ENCODE results near the gene TRIM28. TPM values are rescaled to one million over a fixed set of nuclear protein-coding genes. Genes with fewer than 3 reads are reported as not detected.
"Not testable (repeated sequence)": the region's sequence is repeated elsewhere in the genome, so short reads cannot be mapped to it uniquely, and the experiment has no call there.

TRIM28 gene
- total RNA-seq, 2 donors from 2014 or later, result 205 to 412 TPM

- H3K27ac ChIP-seq, result peak within 1 kb of the TSS; percentile 93
- no peak for TF ChIP-seq CTCF (IDR thresholded peaks at IDR 0.05)
- H3K9ac ChIP-seq (ENCODE audit: low read depth in 2 of 2, low read length in 2 of 2), result peak within 1 kb of the TSS; percentile 64 to 91
- H3K9me3 ChIP-seq, result no peaks in the 10 kb centered on the region
- peak within 1 kb of the TSS; percentile 44 for H3K4me3 ChIP-seq
- H3K4me1 ChIP-seq, result peaks cover 5% of the 10 kb centered on the region
- no peaks in the 10 kb centered on the region for H3K36me3 ChIP-seq
- DNase-seq, result peak; percentile 99
- H3K27me3 ChIP-seq, result no peaks in the 10 kb centered on the region
- intact Hi-C loops (cut with DNase I), result no loop called here
These were observed 29.2 kb downstream of the TRIM28 start, which contains the start of gene MZF1 for GRCh38 chr19:58572818-58573657. MZF1 (minus strand) TSS chr19:58573335; CDS start chr19:58571389, 1,946 bp downstream.

- intact Hi-C loops (cut with DNase I), result no loop called here
- H3K36me3 ChIP-seq, result no peaks in the 10 kb centered on the region
These were observed 29.8 kb downstream of the TRIM28 start for GRCh38 chr19:58573658-58574164.

DNA sequence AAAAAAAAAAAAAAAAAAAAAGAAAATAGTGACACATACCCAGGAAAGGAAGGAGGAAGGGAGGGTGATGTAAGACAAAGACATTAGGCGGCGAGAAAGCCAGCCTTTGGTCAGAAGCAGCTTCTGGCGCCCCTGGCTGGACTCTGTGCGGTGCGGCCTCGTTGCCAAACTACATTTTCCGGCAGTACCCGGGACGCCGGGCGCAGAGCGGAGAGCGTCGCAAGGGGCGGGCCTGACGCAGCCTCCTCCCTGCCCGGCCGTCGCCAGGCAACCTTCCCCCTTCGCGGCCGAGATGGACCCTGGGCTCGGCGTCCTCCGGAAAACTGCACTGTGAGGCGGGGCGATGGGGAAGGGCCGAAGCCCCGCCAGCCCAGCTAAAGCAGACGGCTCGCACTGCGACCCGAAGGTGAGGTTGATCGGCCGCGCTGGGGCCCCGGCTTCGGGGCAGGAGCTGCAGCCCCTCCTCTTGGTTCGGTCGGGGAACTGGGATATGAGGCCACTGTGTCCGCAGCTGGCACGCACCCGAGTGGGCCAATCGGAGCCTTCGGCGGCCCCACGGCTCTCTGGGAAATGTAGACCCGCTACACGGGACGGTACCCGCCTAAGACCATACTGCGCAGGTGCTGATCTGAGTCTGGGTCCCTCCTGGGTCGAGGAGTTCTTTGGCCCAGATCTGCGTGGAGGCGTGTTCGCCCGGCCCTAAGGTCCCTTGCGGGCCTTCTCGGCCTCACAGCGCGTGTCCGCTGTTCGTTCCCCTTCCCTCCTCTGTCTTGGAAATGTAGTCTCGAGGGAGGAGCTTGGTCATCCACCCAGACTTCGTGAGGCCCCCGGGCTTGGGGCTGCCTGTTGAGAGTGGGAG, 31.5 kb downstream of the TRIM28 start:
- TF ChIP-seq CTCF (IDR thresholded peaks at IDR 0.05), result no peak
- H3K9ac ChIP-seq (ENCODE audit: low read depth in 2 of 2, low read length in 2 of 2), result peak overlapping the region; percentile 88 to 89

More at GRCh38 chr19:58573658-58574164, 29.8 kb downstream of the TRIM28 start:
- no peak for TF ChIP-seq CTCF (IDR thresholded peaks at IDR 0.05)
- H3K27ac ChIP-seq, result peak overlapping the region; percentile 93
- H3K4me1 ChIP-seq, result peaks cover 5% of the 10 kb centered on the region
- peak overlapping the region; percentile 44 for H3K4me3 ChIP-seq
- DNase-seq, result no peak
- peak overlapping the region; percentile 54 to 91 for H3K9ac ChIP-seq (ENCODE audit: low read depth in 2 of 2, low read length in 2 of 2)
- no peaks in the 10 kb centered on the region for H3K27me3 ChIP-seq
- no peaks in the 10 kb centered on the region for H3K9me3 ChIP-seq

DNA sequence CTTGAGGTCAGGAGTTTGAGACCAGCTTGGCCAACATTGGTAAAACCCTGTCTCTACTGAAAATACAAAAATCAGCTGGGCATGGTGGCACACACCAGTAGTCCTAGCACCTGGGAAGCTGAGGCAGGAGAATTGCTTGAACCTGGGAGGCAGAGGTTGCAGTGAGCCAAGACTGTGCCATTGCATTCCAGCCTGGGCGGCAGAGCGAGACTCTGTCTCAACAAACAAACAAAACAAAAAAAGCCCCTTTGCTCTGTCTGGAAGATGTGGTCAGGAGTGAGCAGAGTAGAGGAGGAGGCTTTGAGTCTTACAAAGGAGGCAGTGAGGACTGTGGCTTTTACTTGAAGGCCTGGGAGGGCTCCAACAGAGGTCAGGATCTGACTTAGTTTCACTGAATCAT, 33.7 kb downstream of the TRIM28 start:
- H3K27ac ChIP-seq; H3K9me3 ChIP-seq; intact Hi-C loops (cut with DNase I); H3K9ac ChIP-seq (ENCODE audit: low read depth in 2 of 2, low read length in 2 of 2); H3K4me3 ChIP-seq; H3K36me3 ChIP-seq; H3K4me1 ChIP-seq; H3K27me3 ChIP-seq: not testable (repeated sequence)
- DNase-seq, result peak; percentile 17

More for the DNA sequence above, 31.5 kb downstream of the TRIM28 start:
- H3K4me1 ChIP-seq, result peaks cover 5% of the 10 kb centered on the region
- H3K4me3 ChIP-seq, result peak overlapping the region; percentile 64
- peak; percentile 89 for DNase-seq
- H3K36me3 ChIP-seq, result no peaks in the 10 kb centered on the region
- no peaks in the 10 kb centered on the region for H3K9me3 ChIP-seq
- H3K27me3 ChIP-seq, result no peaks in the 10 kb centered on the region
- intact Hi-C loops (cut with DNase I), result no loop called here
- H3K27ac ChIP-seq, result peak overlapping the region; percentile 81

DNA sequence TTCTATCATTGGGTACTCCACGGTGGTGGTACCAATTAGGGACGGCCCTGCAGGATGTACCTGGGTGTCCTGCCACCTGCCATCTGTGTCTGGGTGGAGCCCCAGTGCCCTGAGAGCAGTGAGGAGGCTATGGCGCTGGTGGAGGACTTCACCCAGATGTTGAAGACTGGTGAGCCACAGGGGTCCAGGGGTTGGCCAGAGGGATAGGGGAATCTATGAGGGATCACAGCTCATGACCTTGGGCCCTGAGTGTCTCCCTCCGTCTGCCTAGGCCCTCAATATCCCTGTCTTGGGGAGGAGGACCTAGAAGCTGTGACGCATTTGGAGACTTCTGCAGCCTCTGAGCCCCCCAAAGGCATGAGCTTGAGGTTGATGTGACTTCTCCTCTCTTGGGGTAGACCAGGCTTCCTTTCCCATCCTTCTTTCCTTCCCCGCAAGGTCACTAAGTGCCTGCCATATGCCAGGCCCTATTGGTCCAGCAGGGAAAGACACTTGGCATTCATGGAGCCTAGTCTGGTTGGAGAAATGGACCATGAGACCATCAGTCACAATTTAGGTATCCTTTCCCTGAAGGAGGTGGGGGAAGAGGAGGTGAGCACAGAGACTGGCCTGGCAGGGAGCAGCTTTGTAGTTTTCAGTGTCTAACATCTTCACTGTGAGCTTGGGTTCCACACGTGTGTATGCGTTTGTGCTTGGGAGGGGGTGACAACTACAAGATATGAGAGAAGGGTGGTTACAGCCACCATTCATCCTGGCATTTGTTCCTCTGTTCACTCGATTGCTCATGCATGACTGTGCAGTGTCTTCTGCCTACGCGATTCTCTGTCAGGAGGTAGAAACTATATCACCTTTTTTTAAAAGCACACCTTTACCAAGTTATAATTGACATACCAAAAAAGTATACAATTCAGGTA, 34.4 kb downstream of the TRIM28 start:
- peaks cover 5% of the 10 kb centered on the region for H3K36me3 ChIP-seq
- intact Hi-C loops (cut with DNase I), result no loop called here
- H3K9me3 ChIP-seq, result no peaks in the 10 kb centered on the region
- H3K4me3 ChIP-seq, result no peak overlapping the region
- no peak overlapping the region for H3K27ac ChIP-seq
- no peak for TF ChIP-seq CTCF (IDR thresholded peaks at IDR 0.05)
- no peaks in the 10 kb centered on the region for H3K27me3 ChIP-seq
- peak; percentile 18 for DNase-seq
- H3K4me1 ChIP-seq, result no peaks in the 10 kb centered on the region
- H3K9ac ChIP-seq (ENCODE audit: low read depth in 2 of 2, low read length in 2 of 2), result no peak overlapping the region

All from colonic mucosa (tissue), 4 donors.